ENCODE results near the gene AGBL5.
A peak's percentile ranks its signal among the peaks of the same experiment; 100 is the strongest.

AGBL5 gene

GRCh38 chr2:27067385-27067784, 15.9 kb downstream of the AGBL5 start:
- peaks cover 33% of the 10 kb centered on the region for H3K79me2 ChIP-seq (ENCODE audit: low read length)
- DNase-seq = no peak
- H3K9me3 ChIP-seq (replicated peaks; ENCODE audit: insufficient read depth, low read length) = no peaks in the 10 kb centered on the region
- H3K9me2 ChIP-seq (replicated peaks; ENCODE audit: insufficient read depth, low read length) = no peaks in the 10 kb centered on the region
- H3K27ac ChIP-seq (ENCODE audit: low read length) = no peak overlapping the region
- H3K4me2 ChIP-seq (ENCODE audit: low read depth, low read length) = no peak overlapping the region
- H4K20me1 ChIP-seq (ENCODE audit: insufficient read depth, low read length) = no peaks in the 10 kb centered on the region
- no peak overlapping the region for H3K4me3 ChIP-seq (ENCODE audit: low read length)
- H3K9ac ChIP-seq (ENCODE audit: low read length) = no peak overlapping the region
- peaks cover 14% of the 10 kb centered on the region for H3K4me1 ChIP-seq (ENCODE audit: low read length)
- no peaks in the 10 kb centered on the region for H3K36me3 ChIP-seq (replicated peaks; ENCODE audit: insufficient read depth, low read length)
- H3K27me3 ChIP-seq (replicated peaks; ENCODE audit: insufficient read depth, low read length) = no peaks in the 10 kb centered on the region
- H2AFZ ChIP-seq (ENCODE audit: low read length) = no peak overlapping the region
- no peak for TF ChIP-seq EZH2phosphoT487 (IDR thresholded peaks at IDR 0.05; ENCODE audit: low read length)
- no peak for TF ChIP-seq CTCF (IDR thresholded peaks at IDR 0.05; ENCODE audit: low read length)
- no peak for TF ChIP-seq EZH2 (optimal IDR thresholded peaks at IDR 0.05; ENCODE audit: low read depth, low read length)
- H3F3A ChIP-seq (ENCODE audit: insufficient read depth, low read length) = peaks cover 9% of the 10 kb centered on the region; the same call in 1 of the 2 replicates

GRCh38 chr2:27069436-27069835, 18.0 kb downstream of the AGBL5 start:
- Histone ChIP-seq H3K27ac (ENCODE audit: low read length) (no peak overlapping the region), H3K4me3 (ENCODE audit: low read length) (no peak overlapping the region), H3K4me2 (ENCODE audit: low read depth, low read length) (no peak overlapping the region), H3K4me1 (ENCODE audit: low read length) (peaks cover 22% of the 10 kb centered on the region), H3K9ac (ENCODE audit: low read length) (no peak overlapping the region), H3K9me2 (replicated peaks; ENCODE audit: insufficient read depth, low read length) (no peaks in the 10 kb centered on the region), H2AFZ (ENCODE audit: low read length) (no peak overlapping the region), H3F3A (ENCODE audit: insufficient read depth, low read length) (peaks cover 9% of the 10 kb centered on the region; the same call in 1 of the 2 replicates), H3K36me3 (replicated peaks; ENCODE audit: insufficient read depth, low read length) (no peaks in the 10 kb centered on the region), H4K20me1 (ENCODE audit: insufficient read depth, low read length) (no peaks in the 10 kb centered on the region), H3K9me3 (replicated peaks; ENCODE audit: insufficient read depth, low read length) (no peaks in the 10 kb centered on the region), H3K27me3 (replicated peaks; ENCODE audit: insufficient read depth, low read length) (no peaks in the 10 kb centered on the region), H3K79me2 (ENCODE audit: low read length) (peaks cover 33% of the 10 kb centered on the region)
- no peak for TF ChIP-seq EZH2phosphoT487 (IDR thresholded peaks at IDR 0.05; ENCODE audit: low read length)
- no peak for TF ChIP-seq EZH2 (optimal IDR thresholded peaks at IDR 0.05; ENCODE audit: low read depth, low read length)
- TF ChIP-seq CTCF (IDR thresholded peaks at IDR 0.05; ENCODE audit: low read length) = no peak
- DNase-seq = no peak

- peaks cover 29% of the 10 kb centered on the region for H3K4me1 ChIP-seq (ENCODE audit: low read length)
These were observed 18.6 kb downstream of the AGBL5 start for GRCh38 chr2:27069961-27070618.

More at GRCh38 chr2:27069961-27070618, 18.6 kb downstream of the AGBL5 start:
- Histone ChIP-seq H2AFZ (ENCODE audit: low read length) (no peak overlapping the region), H3K27me3 (replicated peaks; ENCODE audit: insufficient read depth, low read length) (no peaks in the 10 kb centered on the region), H3K79me2 (ENCODE audit: low read length) (peaks cover 33% of the 10 kb centered on the region), H3K9me2 (replicated peaks; ENCODE audit: insufficient read depth, low read length) (no peaks in the 10 kb centered on the region), H3K27ac (ENCODE audit: low read length) (no peak overlapping the region), H3K4me3 (ENCODE audit: low read length) (peak overlapping the region; percentile 100), H4K20me1 (ENCODE audit: insufficient read depth, low read length) (no peaks in the 10 kb centered on the region), H3K9me3 (replicated peaks; ENCODE audit: insufficient read depth, low read length) (no peaks in the 10 kb centered on the region), H3K4me2 (ENCODE audit: low read depth, low read length) (peak overlapping the region; percentile 90), H3F3A (ENCODE audit: insufficient read depth, low read length) (peaks cover 12% of the 10 kb centered on the region), H3K36me3 (replicated peaks; ENCODE audit: insufficient read depth, low read length) (no peaks in the 10 kb centered on the region), H3K9ac (ENCODE audit: low read length) (peak overlapping the region; percentile 88)
- no peak for TF ChIP-seq CTCF (IDR thresholded peaks at IDR 0.05; ENCODE audit: low read length)
- no peak for TF ChIP-seq EZH2 (optimal IDR thresholded peaks at IDR 0.05; ENCODE audit: low read depth, low read length)
- no peak for TF ChIP-seq EZH2phosphoT487 (IDR thresholded peaks at IDR 0.05; ENCODE audit: low read length)
- no peak for DNase-seq

All from MM.1S (cell line).